GM12878 (cell line): ENCODE data around the gene TNFAIP8L1. TPM values are rescaled to one million over a fixed set of nuclear protein-coding genes. Genes with fewer than 3 reads are reported as not detected.

Experiments used
- ATAC-seq: fragments of 200-7000 bp; cut with Tn5 transposase; 3 replicates; pipeline ENCODE4 v1.9.1; 2020; ENCODE audit warnings: mild to moderate bottlenecking, moderate library complexity
- BruUV-seq: library from RNA; stranded (reverse); fragments of 400-500 nt; replicated peaks from 2 replicates; lab custom pipeline; 2021; lab: Mats Ljungman, UMichigan
- CTCF ChIA-PET: fragments of 300-600 bp; sonication (Branson Sonifier 250); formaldehyde crosslinking; extraction: SDS; loops from one replicate; lab custom pipeline; 2021; ENCODE audit warnings: inconsistent platforms; lab: Yijun Ruan, JAX
- POLR2A ChIA-PET: fragments of 350-600 bp; formaldehyde crosslinking; extraction: SDS; loops from one replicate; lab custom pipeline; 2021; ENCODE audit warnings: inconsistent platforms; lab: Charles Lee
- RAD21 ChIA-PET: fragments of 300-600 bp; sonication (Branson Sonifier 250); formaldehyde crosslinking; loops from one replicate; lab custom pipeline; 2023; ENCODE audit warnings: antibody characterized with exemption; ENCODE audit not compliant: unreplicated experiment; lab: Charles Lee
- SMC1A ChIA-PET: fragments of 300-600 bp; sonication (Branson Sonifier 250); formaldehyde crosslinking; loops from one replicate; lab custom pipeline; 2023; ENCODE audit not compliant: unreplicated experiment, uncharacterized antibody; lab: Charles Lee
- DNase-seq: peaks from one replicate; pipeline ENCODE4 v3.0.0-alpha.2; 2011; ENCODE audit warnings: low read depth, low spot score
- FAIRE-seq: peaks from 3 replicates; lab custom pipeline; 2011; peaks lifted over from hg19 to GRCh38; lab: Jason Lieb, UNC
- H2AFZ ChIP-seq: 2 replicates; pipeline ENCODE4 v1.6.0; 2011; ENCODE audit warnings: low read depth, low read length, control low read depth; ENCODE audit not compliant: control insufficient read depth
- H3K27ac ChIP-seq: 2 replicates; pipeline ENCODE4 v1.5.1; 2011; ENCODE audit warnings: control low read depth; ENCODE audit not compliant: control insufficient read depth, insufficient read depth
- H3K27me3 ChIP-seq, 2 experiments: replicated peaks in 1 of 2; 2 replicates each; pipeline versions ENCODE4 v1.6.0 to v1.6.1; 2011; ENCODE audit warnings: low read length in 1 of 2; ENCODE audit not compliant: control insufficient read depth in 2 of 2, insufficient read depth in 2 of 2
- H3K36me3 ChIP-seq, 2 experiments: 2 replicates each; pipeline ENCODE4 v1.5.1; 2011; ENCODE audit warnings: low read length in 1 of 2; ENCODE audit not compliant: control insufficient read depth in 2 of 2, insufficient read depth in 2 of 2
- H3K4me1 ChIP-seq: 2 replicates; pipeline ENCODE4 v1.6.1; 2011; ENCODE audit warnings: mild to moderate bottlenecking, low read length, moderate library complexity, mixed read lengths; ENCODE audit not compliant: control insufficient read depth, insufficient read depth
- H3K4me2 ChIP-seq: 2 replicates; pipeline ENCODE4 v1.6.0; 2011; ENCODE audit warnings: control low read depth; ENCODE audit not compliant: control insufficient read depth, insufficient read depth
- H3K4me3 ChIP-seq: fragments of 200-600 bp; sonication (generic); 2 replicates; pipeline ENCODE4 v1.5.1; 2016
- H3K79me2 ChIP-seq: 2 replicates; pipeline ENCODE4 v1.6.0; 2011; ENCODE audit warnings: low read length; ENCODE audit not compliant: control insufficient read depth, insufficient read depth
- H3K9ac ChIP-seq: 2 replicates; pipeline ENCODE4 v1.8.0; 2011; ENCODE audit warnings: low read length, control low read depth, mixed read lengths; ENCODE audit not compliant: control insufficient read depth, insufficient read depth
- H3K9me3 ChIP-seq: replicated peaks from 3 replicates; pipeline ENCODE4 v1.5.1; 2011; ENCODE audit warnings: mild to moderate bottlenecking, low read length; ENCODE audit not compliant: control insufficient read depth, insufficient read depth
- H4K20me1 ChIP-seq: 2 replicates; pipeline ENCODE4 v1.6.0; 2011; ENCODE audit not compliant: control insufficient read depth, insufficient read depth
- ATF3 ChIP-seq: IDR thresholded peaks from 2 replicates; pipeline ENCODE4 v1.6.1; 2011; ENCODE audit warnings: low read depth, mild to moderate bottlenecking, low read length, moderate library complexity, borderline replicate concordance; ENCODE audit errors: extremely low read depth
- CBFB ChIP-seq: IDR thresholded peaks from 2 replicates; pipeline ENCODE4 v1.6.1; 2016; ENCODE audit warnings: antibody characterized with exemption, low read depth
- CEBPZ ChIP-seq: fragments of 150-350 bp; IDR thresholded peaks from 2 replicates; pipeline ENCODE4 v1.6.1; 2016; ENCODE audit warnings: low read depth, low read length
- ELK1 ChIP-seq: IDR thresholded peaks from 2 replicates; pipeline ENCODE4 v1.6.1; 2012; ENCODE audit warnings: low read depth, low read length, improper control_type of control experiment
- HCFC1 ChIP-seq: fragments of 150-350 bp; IDR thresholded peaks from 2 replicates; pipeline ENCODE4 v1.6.1; 2014; ENCODE audit warnings: low read length
- MYB ChIP-seq: fragments of 150-350 bp; IDR thresholded peaks from 2 replicates; pipeline ENCODE4 v1.6.1; 2014; ENCODE audit warnings: mild to moderate bottlenecking, low read depth, low read length, borderline replicate concordance
- NBN ChIP-seq: fragments of 450-650 bp; IDR thresholded peaks from 2 replicates; pipeline ENCODE4 v1.6.1; 2016
- NFYB ChIP-seq: IDR thresholded peaks from 2 replicates; pipeline ENCODE4 v1.6.1; 2011; ENCODE audit warnings: low read depth, mild to moderate bottlenecking, low read length, improper control_type of control experiment, moderate library complexity; ENCODE audit not compliant: insufficient read depth
- REST ChIP-seq: IDR thresholded peaks from 2 replicates; pipeline ENCODE4 v1.6.1; 2012; ENCODE audit warnings: mild to moderate bottlenecking, low read depth, low read length
- SPI1 ChIP-seq: IDR thresholded peaks from 2 replicates; pipeline ENCODE4 v1.6.1; 2011; ENCODE audit warnings: low read depth, mild to moderate bottlenecking, low read length, moderate library complexity, borderline replicate concordance; ENCODE audit not compliant: insufficient read depth
- TBL1XR1 ChIP-seq: IDR thresholded peaks from 2 replicates; pipeline ENCODE4 v1.6.1; 2012; ENCODE audit warnings: low read depth, low read length, improper control_type of control experiment
- TCF7 ChIP-seq: IDR thresholded peaks from 2 replicates; pipeline ENCODE4 v1.6.1; 2014; ENCODE audit warnings: antibody characterized with exemption, borderline replicate concordance
- YBX1 ChIP-seq: fragments of 450-650 bp; IDR thresholded peaks from 2 replicates; pipeline ENCODE4 v1.6.1; 2016; ENCODE audit warnings: antibody characterized with exemption
- WGBS: methylation state at CpG from one replicate; pipeline ENCODE4 v1.1.6; 2016; ENCODE audit warnings: low lambda C conversion rate; ENCODE audit not compliant: insufficient replicate concordance, insufficient coverage; ENCODE audit errors: missing lambda C conversion rate; 5-methylcytosine and 5-hydroxymethylcytosine counted together
- in situ Hi-C: fragments of 300-500 bp; cut with MboI; formaldehyde crosslinking; loops from 9 replicates; pipeline ENCODE4 v1.14.3; 2018; ENCODE audit warnings: mixed read lengths
- intact Hi-C: fragments of 100-400 bp; cut with micrococcal nuclease; formaldehyde crosslinking; loops from one replicate; pipeline ENCODE4 v1.14.2; 2022; ENCODE audit not compliant: unreplicated experiment
- polyA plus RNA-seq, 11 experiments: library from polyadenylated mRNA; depleted of rRNA in 4 of 11; unstranded in 6 of 11; stranded (reverse) in 5 of 11; fragments of >200 nt; fragmentation: Nextera tagmentation in 4 of 11; fragmentation: Illumina TruSeq in 1 of 11; extraction: Ambion mirVana in 4 of 11; extraction: Trizol in 1 of 11; gene quantifications; 1 replicate in 1 of 11; 2 replicates in 10 of 11; pipeline versions ENCODE4 v1.2.1 to v1.2.3, GENCODE V29; 2011 to 2016; ENCODE audit warnings: inconsistent platforms in 2 of 11, missing spikeins in 2 of 11, low read depth in 1 of 11
- total RNA-seq, 4 experiments: library from RNA; depleted of rRNA in 3 of 4; stranded (reverse); fragments of >200 nt in 3 of 4; fragmentation: Illumina TruSeq in 1 of 4; extraction: Trizol in 1 of 4; gene quantifications; 2 replicates each; pipeline versions ENCODE4 v1.2.1 to v1.2.3, GENCODE V29; 2013 to 2021

Gene TNFAIP8L1
- total and polyA plus RNA-seq, 10 of the 15 experiments (the other 5 are each of a cell fraction or from before 2014, with no cell fraction given) = 0.93 to 12.7 (median 8.6) TPM

GRCh38 chr19:4650159-4650558, 10.8 kb downstream of the TNFAIP8L1 start:
- ChIA-PET SMC1A (interaction anchor here (2.0 kb wide), 1 partner anchor 9 kb away, joined by 5 read pairs; no protein-coding TSS in a partner anchor), POLR2A (no interaction called here), CTCF (no interaction called here), RAD21 (no interaction called here)
- no peak for DNase-seq
- Histone ChIP-seq H3K4me2 (no peak overlapping the region), H3K36me3 (peaks cover 2 to 4% of the 10 kb centered on the region in 2 experiments; a peak in 3 of 4 replicates), H4K20me1 (no peaks in the 10 kb centered on the region), H3K79me2 (no peaks in the 10 kb centered on the region; the same call in 1 of the 2 replicates), H3K4me1 (peaks cover 7% of the 10 kb centered on the region; the same call in 1 of the 2 replicates), H3K9me3 (no peaks in the 10 kb centered on the region), H3K27ac (no peak overlapping the region), H3K27me3 (no peaks in the 10 kb centered on the region), H3K4me3 (no peak overlapping the region), H3K9ac (no peak overlapping the region), H2AFZ (no peak overlapping the region)
- no peak for ATAC-seq
- 43% methylated on average over 1 of the region's 2 CpGs for WGBS
- intact Hi-C loops (no loop called here), in situ Hi-C loops (no loop called here)
- no peak for FAIRE-seq
- TF ChIP-seq NBN (no peak), HCFC1 (no peak), ELK1 (no peak), NFYB (no peak), YBX1 (no peak), ATF3 (no peak), REST (no peak), TBL1XR1 (no peak), SPI1 (no peak), CBFB (no peak), MYB (no peak), CEBPZ (no peak), TCF7 (no peak)
- BruUV-seq = no TSS peak
